ENCODE data around the gene GIN1. TPM values are rescaled to one million over a fixed set of nuclear protein-coding genes. Genes with fewer than 3 reads are reported as not detected.

The GIN1 gene
- total and polyA plus RNA-seq, 4 donors, result 1.8 to 6.4 (median 4.0) TPM

- TF ChIP-seq, protein P1, sequence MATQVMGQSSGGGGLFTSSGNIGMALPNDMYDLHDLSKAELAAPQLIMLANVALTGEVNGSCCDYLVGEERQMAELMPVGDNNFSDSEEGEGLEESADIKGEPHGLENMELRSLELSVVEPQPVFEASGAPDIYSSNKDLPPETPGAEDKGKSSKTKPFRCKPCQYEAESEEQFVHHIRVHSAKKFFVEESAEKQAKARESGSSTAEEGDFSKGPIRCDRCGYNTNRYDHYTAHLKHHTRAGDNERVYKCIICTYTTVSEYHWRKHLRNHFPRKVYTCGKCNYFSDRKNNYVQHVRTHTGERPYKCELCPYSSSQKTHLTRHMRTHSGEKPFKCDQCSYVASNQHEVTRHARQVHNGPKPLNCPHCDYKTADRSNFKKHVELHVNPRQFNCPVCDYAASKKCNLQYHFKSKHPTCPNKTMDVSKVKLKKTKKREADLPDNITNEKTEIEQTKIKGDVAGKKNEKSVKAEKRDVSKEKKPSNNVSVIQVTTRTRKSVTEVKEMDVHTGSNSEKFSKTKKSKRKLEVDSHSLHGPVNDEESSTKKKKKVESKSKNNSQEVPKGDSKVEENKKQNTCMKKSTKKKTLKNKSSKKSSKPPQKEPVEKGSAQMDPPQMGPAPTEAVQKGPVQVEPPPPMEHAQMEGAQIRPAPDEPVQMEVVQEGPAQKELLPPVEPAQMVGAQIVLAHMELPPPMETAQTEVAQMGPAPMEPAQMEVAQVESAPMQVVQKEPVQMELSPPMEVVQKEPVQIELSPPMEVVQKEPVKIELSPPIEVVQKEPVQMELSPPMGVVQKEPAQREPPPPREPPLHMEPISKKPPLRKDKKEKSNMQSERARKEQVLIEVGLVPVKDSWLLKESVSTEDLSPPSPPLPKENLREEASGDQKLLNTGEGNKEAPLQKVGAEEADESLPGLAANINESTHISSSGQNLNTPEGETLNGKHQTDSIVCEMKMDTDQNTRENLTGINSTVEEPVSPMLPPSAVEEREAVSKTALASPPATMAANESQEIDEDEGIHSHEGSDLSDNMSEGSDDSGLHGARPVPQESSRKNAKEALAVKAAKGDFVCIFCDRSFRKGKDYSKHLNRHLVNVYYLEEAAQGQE (IDR thresholded peaks at IDR 0.05), result no peak
- no peak for TF ChIP-seq SP1 (IDR thresholded peaks at IDR 0.05)
These were observed 15.5 kb upstream of the GIN1 start (continued) for GRCh38 chr5:103135461-103135860.

DNA sequence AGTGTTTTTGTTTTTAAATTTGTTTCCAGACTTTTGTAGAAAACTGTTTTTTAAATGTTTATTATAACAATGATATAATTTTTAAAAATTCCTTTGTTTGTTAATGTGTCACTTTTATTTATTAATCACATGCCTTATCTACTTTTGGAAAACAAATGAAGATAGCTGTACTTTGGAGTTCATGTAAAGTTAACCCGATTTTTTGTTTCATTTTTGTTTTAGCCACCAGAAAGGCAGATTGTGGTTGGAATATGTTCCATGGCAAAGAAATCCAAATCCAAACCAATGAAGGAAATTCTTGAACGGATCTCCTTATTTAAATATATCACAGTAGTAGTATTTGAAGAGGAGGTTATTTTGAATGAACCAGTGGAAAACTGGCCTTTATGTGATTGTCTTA, 13.3 kb upstream of the GIN1 start:
- TF ChIP-seq, protein P2, sequence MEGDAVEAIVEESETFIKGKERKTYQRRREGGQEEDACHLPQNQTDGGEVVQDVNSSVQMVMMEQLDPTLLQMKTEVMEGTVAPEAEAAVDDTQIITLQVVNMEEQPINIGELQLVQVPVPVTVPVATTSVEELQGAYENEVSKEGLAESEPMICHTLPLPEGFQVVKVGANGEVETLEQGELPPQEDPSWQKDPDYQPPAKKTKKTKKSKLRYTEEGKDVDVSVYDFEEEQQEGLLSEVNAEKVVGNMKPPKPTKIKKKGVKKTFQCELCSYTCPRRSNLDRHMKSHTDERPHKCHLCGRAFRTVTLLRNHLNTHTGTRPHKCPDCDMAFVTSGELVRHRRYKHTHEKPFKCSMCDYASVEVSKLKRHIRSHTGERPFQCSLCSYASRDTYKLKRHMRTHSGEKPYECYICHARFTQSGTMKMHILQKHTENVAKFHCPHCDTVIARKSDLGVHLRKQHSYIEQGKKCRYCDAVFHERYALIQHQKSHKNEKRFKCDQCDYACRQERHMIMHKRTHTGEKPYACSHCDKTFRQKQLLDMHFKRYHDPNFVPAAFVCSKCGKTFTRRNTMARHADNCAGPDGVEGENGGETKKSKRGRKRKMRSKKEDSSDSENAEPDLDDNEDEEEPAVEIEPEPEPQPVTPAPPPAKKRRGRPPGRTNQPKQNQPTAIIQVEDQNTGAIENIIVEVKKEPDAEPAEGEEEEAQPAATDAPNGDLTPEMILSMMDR (IDR thresholded peaks at IDR 0.05; ENCODE audit: low read depth, low read length, missing input control), result no peak
- peak in 1 of 2 donors; percentile 18 for TF ChIP-seq HNF4A (conservative IDR thresholded peaks at IDR 0.05)
- no peak for TF ChIP-seq RXRA (IDR thresholded peaks at IDR 0.05)
- H3K4me3 ChIP-seq (ENCODE audit: low read depth in 1 of 3, low read length in 3 of 3), result no peak overlapping the region
- peak overlapping the region; percentile 60 to 65 for H3K27ac ChIP-seq (ENCODE audit: low read depth in 1 of 2, low read length in 2 of 2)
- 24% methylated on average over 2 of the region's 2 CpGs for WGBS
- H3K27me3 ChIP-seq (ENCODE audit: control insufficient read depth in 4 of 4, insufficient read depth in 4 of 4, low read length in 3 of 4), result no peaks in the 10 kb centered on the region
- peaks cover 0 to 4% (median 2%) of the 10 kb centered on the region in 4 donors for H3K36me3 ChIP-seq (ENCODE audit: control insufficient read depth in 4 of 4, insufficient read depth in 3 of 4, low read depth in 1 of 4, low read length in 3 of 4)
- H3K9me3 ChIP-seq (ENCODE audit: control insufficient read depth in 4 of 4, low read length in 3 of 4), result no peaks in the 10 kb centered on the region
- H3K9ac ChIP-seq (ENCODE audit: low read depth in 1 of 2, low read length in 2 of 2), result peak overlapping the region in 1 of 2 donors; percentile 72
- no peak for DNase-seq (ENCODE audit: low spot score)
- H3K4me1 ChIP-seq (ENCODE audit: control insufficient read depth in 4 of 4, insufficient read depth in 4 of 4, low read length in 3 of 4), result peaks cover 0 to 10% (median 2%) of the 10 kb centered on the region in 4 donors

GRCh38 chr5:103132684-103133083, 12.7 kb upstream of the GIN1 start:
- peak overlapping the region; percentile 46 to 60 for H3K27ac ChIP-seq (ENCODE audit: low read depth in 1 of 2, low read length in 2 of 2)
- peak in 1 of 2 donors; percentile 10 for TF ChIP-seq GABPA (IDR thresholded peaks at IDR 0.05 in 1 of 2, conservative IDR thresholded peaks at IDR 0.05 in 1 of 2)
- no peak for TF ChIP-seq TAF1 (conservative IDR thresholded peaks at IDR 0.05)
- peak; percentile 37 to 53 for TF ChIP-seq HNF4A (conservative IDR thresholded peaks at IDR 0.05)
- H3K4me3 ChIP-seq (ENCODE audit: low read depth in 1 of 3, low read length in 3 of 3), result no peak overlapping the region
- peak overlapping the region in 1 of 2 donors; percentile 61 for H3K9ac ChIP-seq (ENCODE audit: low read depth in 1 of 2, low read length in 2 of 2)
- H3K27me3 ChIP-seq (ENCODE audit: control insufficient read depth in 4 of 4, insufficient read depth in 4 of 4, low read length in 3 of 4), result no peaks in the 10 kb centered on the region
- peaks cover 0 to 10% (median 2%) of the 10 kb centered on the region in 4 donors for H3K4me1 ChIP-seq (ENCODE audit: control insufficient read depth in 4 of 4, insufficient read depth in 4 of 4, low read length in 3 of 4)
- H3K36me3 ChIP-seq (ENCODE audit: control insufficient read depth in 4 of 4, insufficient read depth in 3 of 4, low read depth in 1 of 4, low read length in 3 of 4), result peaks cover 0 to 2% (median under 1%) of the 10 kb centered on the region in 4 donors
- no peak for DNase-seq (ENCODE audit: low spot score)
- 35% methylated on average over 1 of the region's 1 CpG for WGBS
- H3K9me3 ChIP-seq (ENCODE audit: control insufficient read depth in 4 of 4, low read length in 3 of 4), result no peaks in the 10 kb centered on the region

DNA sequence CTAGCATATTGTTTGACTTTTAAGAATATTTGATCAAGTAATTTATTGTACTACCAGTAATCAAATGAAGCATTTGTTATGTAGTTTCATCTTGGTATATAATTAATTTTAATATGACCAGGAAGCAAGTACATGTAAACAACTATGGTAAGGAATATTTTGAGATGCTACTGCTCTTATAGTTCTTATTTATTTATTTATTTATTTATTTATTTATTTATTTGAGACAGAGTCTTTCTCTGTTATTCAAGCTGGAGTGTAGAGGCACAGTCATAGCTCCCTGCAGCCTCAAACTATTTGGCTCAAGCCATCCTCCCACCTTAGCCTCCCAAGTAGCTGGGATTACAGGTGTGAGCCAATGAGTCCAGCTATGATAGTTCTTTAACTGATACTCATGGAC, 8.3 kb upstream of the GIN1 start:
- no peak overlapping the region for H3K27ac ChIP-seq (ENCODE audit: low read depth in 1 of 2, low read length in 2 of 2)
- H3K36me3 ChIP-seq (ENCODE audit: control insufficient read depth in 4 of 4, insufficient read depth in 3 of 4, low read depth in 1 of 4, low read length in 3 of 4), result peaks cover 0 to 2% (median 0%) of the 10 kb centered on the region in 4 donors
- no peaks in the 10 kb centered on the region for H3K9me3 ChIP-seq (ENCODE audit: control insufficient read depth in 4 of 4, low read length in 3 of 4)
- no peak overlapping the region for H3K9ac ChIP-seq (ENCODE audit: low read depth in 1 of 2, low read length in 2 of 2)
- no peak overlapping the region for H3K4me3 ChIP-seq (ENCODE audit: low read depth in 1 of 3, low read length in 3 of 3)
- no peaks in the 10 kb centered on the region for H3K27me3 ChIP-seq (ENCODE audit: control insufficient read depth in 4 of 4, insufficient read depth in 4 of 4, low read length in 3 of 4)
- no peak for DNase-seq (ENCODE audit: low spot score)
- H3K4me1 ChIP-seq (ENCODE audit: control insufficient read depth in 4 of 4, insufficient read depth in 4 of 4, low read length in 3 of 4), result peaks cover 0 to 6% (median 2%) of the 10 kb centered on the region in 4 donors
- TF ChIP-seq HNF4A (conservative IDR thresholded peaks at IDR 0.05) (no peak), HNF4G (IDR thresholded peaks at IDR 0.05) (no peak), RXRA (IDR thresholded peaks at IDR 0.05) (no peak), MAX (IDR thresholded peaks at IDR 0.05) (no peak), TAF1 (conservative IDR thresholded peaks at IDR 0.05) (no peak), EGR1 (IDR thresholded peaks at IDR 0.05; ENCODE audit: low read depth in 2 of 2) (no peak)
- TF ChIP-seq, protein P3, sequence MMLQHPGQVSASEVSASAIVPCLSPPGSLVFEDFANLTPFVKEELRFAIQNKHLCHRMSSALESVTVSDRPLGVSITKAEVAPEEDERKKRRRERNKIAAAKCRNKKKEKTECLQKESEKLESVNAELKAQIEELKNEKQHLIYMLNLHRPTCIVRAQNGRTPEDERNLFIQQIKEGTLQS (IDR thresholded peaks at IDR 0.05), result no peak
- TF ChIP-seq, protein P4, sequence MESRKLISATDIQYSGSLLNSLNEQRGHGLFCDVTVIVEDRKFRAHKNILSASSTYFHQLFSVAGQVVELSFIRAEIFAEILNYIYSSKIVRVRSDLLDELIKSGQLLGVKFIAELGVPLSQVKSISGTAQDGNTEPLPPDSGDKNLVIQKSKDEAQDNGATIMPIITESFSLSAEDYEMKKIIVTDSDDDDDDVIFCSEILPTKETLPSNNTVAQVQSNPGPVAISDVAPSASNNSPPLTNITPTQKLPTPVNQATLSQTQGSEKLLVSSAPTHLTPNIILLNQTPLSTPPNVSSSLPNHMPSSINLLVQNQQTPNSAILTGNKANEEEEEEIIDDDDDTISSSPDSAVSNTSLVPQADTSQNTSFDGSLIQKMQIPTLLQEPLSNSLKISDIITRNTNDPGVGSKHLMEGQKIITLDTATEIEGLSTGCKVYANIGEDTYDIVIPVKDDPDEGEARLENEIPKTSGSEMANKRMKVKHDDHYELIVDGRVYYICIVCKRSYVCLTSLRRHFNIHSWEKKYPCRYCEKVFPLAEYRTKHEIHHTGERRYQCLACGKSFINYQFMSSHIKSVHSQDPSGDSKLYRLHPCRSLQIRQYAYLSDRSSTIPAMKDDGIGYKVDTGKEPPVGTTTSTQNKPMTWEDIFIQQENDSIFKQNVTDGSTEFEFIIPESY (IDR thresholded peaks at IDR 0.05), result no peak
- TF ChIP-seq, protein P2 (IDR thresholded peaks at IDR 0.05; ENCODE audit: low read depth, low read length, missing input control), result no peak

Data from liver (tissue), 9 donors.